GM21528 (cell line): Measurements from ENCODE around the gene G0S2.
"Not testable (repeated sequence)": the region's sequence is repeated elsewhere in the genome, so short reads cannot be mapped to it uniquely, and the experiment has no call there.

Source experiments
- ATAC-seq: cut with Tn5 transposase; IDR thresholded peaks from one replicate; pipeline ENCODE4 v1.9.1; 2021; ENCODE audit warnings: mild to moderate bottlenecking, moderate library complexity; ENCODE audit not compliant: unreplicated experiment, low FRiP score

G0S2 gene

DNA sequence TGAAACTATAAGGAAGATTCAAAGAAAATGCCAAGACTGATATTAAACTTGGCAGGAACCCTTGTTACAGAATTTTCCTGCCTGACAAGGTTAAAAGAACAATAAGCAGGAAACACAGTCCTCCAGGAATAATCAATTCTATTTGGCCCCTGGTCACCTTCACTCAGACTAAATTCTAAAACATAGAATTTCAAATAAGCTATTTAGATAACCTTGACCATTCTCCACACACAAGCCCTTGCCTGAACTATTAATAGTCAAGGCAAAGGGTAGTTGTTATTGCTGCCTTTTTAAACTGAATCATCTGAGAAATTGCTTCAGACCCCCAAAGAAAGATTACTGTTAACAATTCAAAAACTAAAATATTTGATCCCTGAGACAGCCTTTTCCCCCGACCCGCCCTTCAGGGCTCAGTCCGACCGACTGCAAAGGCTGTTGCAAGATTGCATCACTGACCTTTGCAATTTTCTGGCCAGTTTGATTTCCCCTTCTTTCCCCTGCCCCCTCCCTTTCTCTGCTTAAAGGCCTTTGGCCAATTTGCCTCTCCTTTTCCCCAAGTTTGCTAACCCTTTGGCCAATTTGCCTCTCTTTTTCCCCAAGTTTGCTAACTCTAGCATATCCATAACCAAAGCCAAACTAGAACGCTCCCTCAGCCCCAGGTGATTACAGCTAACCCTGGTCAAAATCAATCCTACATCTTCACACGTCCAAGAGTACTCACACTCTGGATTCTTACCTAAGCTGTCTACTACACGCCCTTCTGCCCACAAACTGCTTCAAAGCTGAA lies 1.4 kb upstream of the G0S2 start:
- no peak for ATAC-seq

DNA sequence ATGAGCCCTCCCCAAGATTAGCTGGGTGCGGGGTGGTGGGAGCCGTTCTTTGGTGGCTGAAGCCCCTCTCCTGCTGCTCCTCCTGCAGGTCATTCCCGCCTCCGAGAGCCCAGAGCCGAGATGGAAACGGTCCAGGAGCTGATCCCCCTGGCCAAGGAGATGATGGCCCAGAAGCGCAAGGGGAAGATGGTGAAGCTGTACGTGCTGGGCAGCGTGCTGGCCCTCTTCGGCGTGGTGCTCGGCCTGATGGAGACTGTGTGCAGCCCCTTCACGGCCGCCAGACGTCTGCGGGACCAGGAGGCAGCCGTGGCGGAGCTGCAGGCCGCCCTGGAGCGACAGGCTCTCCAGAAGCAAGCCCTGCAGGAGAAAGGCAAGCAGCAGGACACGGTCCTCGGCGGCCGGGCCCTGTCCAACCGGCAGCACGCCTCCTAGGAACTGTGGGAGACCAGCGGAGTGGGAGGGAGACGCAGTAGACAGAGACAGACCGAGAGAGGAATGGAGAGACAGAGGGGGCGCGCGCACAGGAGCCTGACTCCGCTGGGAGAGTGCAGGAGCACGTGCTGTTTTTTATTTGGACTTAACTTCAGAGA lies 448 bp downstream of the G0S2 start:
- no peak for ATAC-seq

- no peak for ATAC-seq
Measured at GRCh38 chr1:209678981-209679539, 3.8 kb downstream of the G0S2 start.

- ATAC-seq: no peak
Measured at GRCh38 chr1:209685821-209686220, 10.6 kb downstream of the G0S2 start.

GRCh38 chr1:209686322-209686721 lies 11.1 kb downstream of the G0S2 start:
- no peak for ATAC-seq

DNA sequence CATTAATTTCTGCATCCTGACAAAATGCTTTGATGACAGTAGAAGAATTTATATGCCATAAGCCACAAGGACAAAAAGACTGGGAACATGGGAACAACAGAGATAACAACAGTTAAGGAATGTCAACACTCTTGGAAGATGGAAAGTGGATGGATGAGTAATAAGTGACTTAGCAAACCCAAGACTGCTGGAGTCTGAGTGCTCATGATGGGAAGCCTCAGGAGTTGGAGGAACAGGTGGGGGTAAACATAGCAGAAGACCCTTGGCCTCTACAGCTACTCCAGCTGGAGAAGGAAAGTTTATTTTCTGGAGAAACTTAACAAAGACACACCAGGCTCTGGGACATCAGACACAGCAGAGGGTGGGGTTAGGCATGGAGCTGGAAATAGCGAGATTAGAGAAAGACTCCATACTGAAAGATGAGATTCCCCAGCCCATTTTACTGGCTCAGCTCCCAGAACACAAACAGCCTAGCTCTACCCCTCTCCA lies 13.6 kb downstream of the G0S2 start:
- no peak for ATAC-seq

DNA sequence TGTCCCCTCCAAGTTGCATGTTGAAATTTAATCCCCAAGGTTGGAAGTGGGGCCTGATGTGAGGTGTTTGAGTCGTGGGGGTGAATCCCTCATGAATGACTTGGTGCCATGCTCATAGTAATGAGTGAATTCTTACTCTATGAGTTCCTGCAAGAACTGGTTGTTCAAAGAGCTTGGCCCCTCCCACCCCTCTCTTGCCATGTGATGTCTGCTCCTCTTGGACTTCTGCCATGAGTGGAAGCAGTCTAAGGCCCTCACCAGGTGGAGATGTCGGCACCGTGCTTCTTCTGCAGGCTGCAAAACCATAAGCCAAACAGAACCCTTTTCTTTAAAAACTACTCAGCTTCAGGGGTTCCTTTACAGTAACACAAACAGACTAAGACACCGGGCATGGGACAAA lies 14.3 kb downstream of the G0S2 start:
- ATAC-seq: no peak

DNA sequence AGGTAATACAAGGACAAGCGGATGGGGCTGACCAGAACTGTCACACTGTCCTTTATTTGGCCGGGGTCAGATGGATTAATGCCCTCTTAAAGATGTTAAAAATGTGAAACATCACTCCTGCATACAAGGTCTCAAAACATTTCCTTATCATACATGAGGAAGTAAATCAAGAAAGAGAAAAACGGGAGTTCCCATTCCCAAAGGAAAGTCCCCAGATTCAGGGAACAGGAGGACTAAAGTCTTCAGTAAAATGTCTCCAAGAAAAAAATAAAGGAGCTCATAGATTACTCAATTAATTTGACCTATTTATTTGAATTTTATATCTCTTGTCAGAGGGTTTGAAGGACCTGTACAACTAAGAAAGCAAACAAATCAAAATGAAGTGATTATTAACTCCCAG lies 16.0 kb downstream of the G0S2 start:
- ATAC-seq: no peak

DNA sequence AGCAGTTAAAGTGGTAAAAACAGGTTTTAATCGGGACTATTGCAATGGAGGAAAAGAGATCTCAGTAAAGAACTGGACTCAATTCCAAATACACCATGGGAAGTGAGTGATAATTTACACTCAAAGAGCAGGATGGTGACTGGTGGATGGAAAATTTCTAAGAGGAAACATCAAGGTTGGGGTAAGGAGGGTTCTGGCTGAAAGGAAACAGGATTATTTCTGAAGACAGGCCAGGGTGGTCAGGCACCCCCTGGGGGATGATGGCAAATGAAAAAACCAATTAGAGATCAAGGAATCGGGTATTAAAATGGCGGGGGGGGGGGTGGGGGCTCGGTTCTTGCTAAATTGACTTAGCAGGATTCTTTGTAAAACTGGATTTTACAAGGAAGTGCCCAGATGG lies 17.1 kb downstream of the G0S2 start:
- ATAC-seq: no peak

- ATAC-seq: peak; percentile 62
Measured at GRCh38 chr1:209692745-209693504, 17.7 kb downstream of the G0S2 start.

- ATAC-seq: no peak
Measured at GRCh38 chr1:209696673-209697072, 21.5 kb downstream of the G0S2 start.

GRCh38 chr1:209697126-209697525 lies 21.9 kb downstream of the G0S2 start:
- ATAC-seq: no peak

GRCh38 chr1:209700686-209701085 lies 25.5 kb downstream of the G0S2 start:
- not testable (repeated sequence) for ATAC-seq

DNA sequence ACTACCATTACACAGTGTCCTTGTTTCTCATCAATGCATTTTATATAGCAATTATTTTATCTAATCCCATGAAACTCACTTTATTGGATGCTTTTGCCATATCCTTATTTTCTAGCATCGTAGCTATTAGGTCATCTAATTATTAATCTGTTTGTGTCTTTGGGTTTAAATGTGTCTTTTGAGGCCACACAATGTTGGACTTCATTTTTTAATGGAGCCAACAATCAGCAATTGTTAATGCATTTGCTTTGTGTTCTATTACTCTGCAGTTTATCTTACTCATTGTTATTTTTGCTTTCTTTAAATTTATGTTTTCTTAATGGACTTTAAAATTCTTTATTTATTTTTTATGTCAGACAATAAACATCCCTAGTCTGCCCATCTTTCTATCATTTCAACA lies 27.6 kb downstream of the G0S2 start:
- no peak for ATAC-seq

- peak; percentile 63 for ATAC-seq
Measured at GRCh38 chr1:209703834-209704504, 28.8 kb downstream of the G0S2 start.

DNA sequence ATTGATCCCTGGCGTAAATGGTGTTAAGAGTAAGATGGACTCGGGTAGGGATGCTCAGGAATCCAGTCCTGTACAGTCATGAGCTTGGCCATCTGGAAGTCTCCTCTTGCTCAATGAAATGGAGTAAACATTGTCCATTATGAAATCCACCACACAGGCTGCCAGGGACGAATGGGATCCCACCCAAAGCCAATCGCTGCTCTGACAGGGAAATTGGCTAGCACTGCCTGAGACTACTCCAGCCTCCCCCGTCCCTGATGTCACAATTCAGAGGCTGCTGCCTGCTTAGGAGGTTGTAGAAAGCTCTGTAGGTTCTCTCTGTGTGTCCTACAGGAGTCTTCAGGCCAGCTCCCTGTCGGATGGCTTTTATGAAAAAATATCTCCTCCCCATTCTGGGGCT lies 29.4 kb downstream of the G0S2 start, which contains the start of gene HSD11B1:
Gene HSD11B1, plus strand, starts transcription at position 263 of the 400 bp plus-strand sequence. Its CDS starts 97 bp downstream, at position 360.
- ATAC-seq: no peak

- ATAC-seq: no peak
Measured at GRCh38 chr1:209705033-209705598, 29.9 kb downstream of the G0S2 start.

- no peak for ATAC-seq
Measured at GRCh38 chr1:209706622-209707021, 31.4 kb downstream of the G0S2 start.

- no peak for ATAC-seq
Measured at GRCh38 chr1:209707308-209707707, 32.1 kb downstream of the G0S2 start.

- no peak for ATAC-seq
Measured at GRCh38 chr1:209708297-209708696, 33.1 kb downstream of the G0S2 start.
